ENCODE results near the gene RNF183.
"Not testable (repeated sequence)": the region's sequence is repeated elsewhere in the genome, so short reads cannot be mapped to it uniquely, and the experiment has no call there.

Gene RNF183

GRCh38 chr9:113269871-113270270 lies 33.3 kb downstream of the RNF183 start:
- DNase-seq, result no peak

- DNase-seq, result no peak
Measured at GRCh38 chr9:113269355-113269754, 33.8 kb downstream of the RNF183 start.

- DNase-seq, result no peak
Measured at GRCh38 chr9:113267911-113268566, 35.1 kb downstream of the RNF183 start.

GRCh38 chr9:113266174-113266573 lies 37.0 kb downstream of the RNF183 start:
- no peak for DNase-seq

GRCh38 chr9:113261917-113262671 lies 41.1 kb downstream of the RNF183 start:
- no peak for DNase-seq

GRCh38 chr9:113258282-113258681 lies 44.9 kb downstream of the RNF183 start:
- DNase-seq, result no peak

- DNase-seq, result no peak
Measured at GRCh38 chr9:113257863-113258262, 45.3 kb downstream of the RNF183 start.

GRCh38 chr9:113255438-113255837 lies 47.7 kb downstream of the RNF183 start:
- DNase-seq, result no peak

GRCh38 chr9:113254991-113255390 lies 48.2 kb downstream of the RNF183 start:
- no peak for DNase-seq

GRCh38 chr9:113250807-113251206 lies 52.4 kb downstream of the RNF183 start:
- no peak for DNase-seq

- DNase-seq, result not testable (repeated sequence)
Measured at GRCh38 chr9:113249661-113250060, 53.5 kb downstream of the RNF183 start.

- DNase-seq, result peak; percentile 29
Measured at GRCh38 chr9:113247640-113248039, 55.5 kb downstream of the RNF183 start.

All from NCI-H69 (cell line).